Inferior parietal cortex (tissue), 1 donor: ENCODE data around the gene ISM1.

Experiments used
- DNase-seq: peaks from one replicate; pipeline ENCODE4 v3.0.0-alpha.2; 2016; ENCODE audit errors: extremely low spot score

Gene ISM1

GRCh38 chr20:13283869-13284829 lies 63.1 kb downstream of the ISM1 start:
- DNase-seq = no peak

DNA sequence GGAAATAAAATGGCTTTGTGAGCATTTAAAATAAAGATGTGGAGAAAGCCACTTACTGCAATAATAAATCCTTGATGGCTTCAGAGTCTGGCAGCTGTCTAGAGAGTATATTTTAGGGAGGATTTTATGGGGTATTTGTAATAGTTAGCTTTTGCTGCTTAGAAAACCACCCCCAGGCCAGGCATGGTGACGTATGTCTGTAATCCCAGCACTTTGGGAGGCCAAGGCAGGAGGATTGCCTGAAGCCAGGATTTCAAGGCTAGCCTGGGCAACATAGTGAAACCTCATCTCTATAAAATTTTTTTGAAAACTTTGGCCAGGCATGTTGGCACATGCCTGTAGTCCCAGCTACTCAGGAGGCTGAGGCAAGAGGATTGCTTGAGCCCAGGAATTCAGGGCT lies 63.8 kb downstream of the ISM1 start:
- no peak for DNase-seq

- no peak for DNase-seq
Measured at GRCh38 chr20:13285408-13285807, 64.3 kb downstream of the ISM1 start.

DNA sequence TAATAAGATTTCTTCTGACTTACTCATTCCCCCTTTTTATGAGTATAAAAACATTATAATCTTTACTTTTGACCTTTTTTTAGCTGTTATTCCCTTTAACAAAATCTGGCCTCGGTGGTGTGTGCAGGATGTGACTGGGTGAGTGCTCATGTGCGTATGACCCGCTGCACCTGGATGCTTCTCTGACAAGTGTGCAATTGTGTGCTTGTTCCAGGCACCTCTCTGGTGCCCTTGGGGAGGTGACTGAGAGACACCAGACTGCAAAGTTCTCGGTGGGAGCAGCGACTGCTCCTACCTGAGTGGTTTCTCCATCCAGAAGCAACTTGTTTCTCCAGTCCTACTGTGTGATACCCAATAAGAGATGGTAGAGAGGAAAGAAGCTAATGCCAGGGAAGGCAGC lies 65.0 kb downstream of the ISM1 start:
- no peak for DNase-seq

DNA sequence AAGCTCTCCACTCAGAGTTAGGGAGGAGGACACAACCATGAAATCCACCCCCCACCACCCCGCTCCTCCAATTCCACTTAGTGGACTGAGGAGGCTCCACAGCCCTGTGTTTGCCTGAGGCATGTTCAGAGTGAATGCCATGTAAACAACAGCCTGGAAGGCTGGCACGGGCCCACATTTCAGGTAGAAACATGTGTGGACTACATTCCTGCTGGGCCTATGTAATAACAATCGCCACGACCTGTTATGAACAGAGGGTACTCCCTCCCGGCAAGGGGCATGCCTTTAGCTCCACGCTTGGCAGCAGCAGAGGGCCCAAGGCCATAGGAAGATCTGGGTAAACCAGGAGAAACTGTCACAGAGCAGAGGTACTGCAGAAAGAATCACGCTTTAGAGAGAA lies 65.5 kb downstream of the ISM1 start:
- no peak for DNase-seq

- DNase-seq = no peak
Measured at GRCh38 chr20:13288357-13288756, 67.3 kb downstream of the ISM1 start.

GRCh38 chr20:13289031-13289430 lies 68.0 kb downstream of the ISM1 start:
- DNase-seq = no peak

GRCh38 chr20:13290724-13291123 lies 69.7 kb downstream of the ISM1 start:
- DNase-seq = no peak

DNA sequence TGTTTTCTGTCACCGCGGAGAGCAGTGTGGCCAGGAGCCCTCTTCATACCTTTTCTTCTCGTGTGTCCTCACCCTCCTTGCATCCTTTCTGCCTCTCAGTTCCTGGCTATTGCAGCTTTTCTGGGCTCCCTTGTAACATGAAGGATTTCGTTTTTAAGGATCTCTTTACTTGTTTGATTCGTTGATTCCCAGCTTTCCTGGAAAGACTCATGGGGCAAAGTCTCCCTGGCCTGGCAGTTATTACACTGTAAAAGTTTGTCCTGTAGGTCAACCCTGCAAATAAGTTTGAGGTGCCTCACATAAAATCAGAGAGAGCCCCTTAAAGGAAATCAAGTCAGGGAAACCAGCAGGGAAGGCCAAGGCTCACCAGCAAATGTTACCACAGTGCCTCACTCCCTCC lies 70.1 kb downstream of the ISM1 start:
- no peak for DNase-seq

GRCh38 chr20:13292201-13292885 lies 71.3 kb downstream of the ISM1 start:
- no peak for DNase-seq

GRCh38 chr20:13294522-13294921 lies 73.4 kb downstream of the ISM1 start:
- DNase-seq = no peak

DNA sequence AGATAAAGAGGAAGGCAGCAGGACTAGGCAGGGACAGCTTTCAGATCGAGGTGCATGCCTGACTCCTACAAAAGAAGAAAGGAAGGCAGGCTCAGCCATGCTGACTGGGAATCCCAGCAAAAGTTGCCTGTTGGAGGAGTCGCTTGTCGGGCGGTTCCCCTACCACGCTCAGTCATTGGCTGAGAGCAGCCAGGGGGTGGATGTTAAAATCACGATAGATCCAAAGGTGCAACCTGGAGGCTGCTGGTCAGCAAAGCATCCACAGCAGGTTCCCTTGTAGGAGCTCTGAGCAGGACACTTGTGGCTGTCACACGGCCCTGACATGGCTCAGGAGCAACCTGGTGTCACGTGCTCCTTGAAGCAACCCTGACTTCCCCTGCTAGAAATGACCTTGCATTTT lies 74.6 kb downstream of the ISM1 start:
- DNase-seq = no peak

DNA sequence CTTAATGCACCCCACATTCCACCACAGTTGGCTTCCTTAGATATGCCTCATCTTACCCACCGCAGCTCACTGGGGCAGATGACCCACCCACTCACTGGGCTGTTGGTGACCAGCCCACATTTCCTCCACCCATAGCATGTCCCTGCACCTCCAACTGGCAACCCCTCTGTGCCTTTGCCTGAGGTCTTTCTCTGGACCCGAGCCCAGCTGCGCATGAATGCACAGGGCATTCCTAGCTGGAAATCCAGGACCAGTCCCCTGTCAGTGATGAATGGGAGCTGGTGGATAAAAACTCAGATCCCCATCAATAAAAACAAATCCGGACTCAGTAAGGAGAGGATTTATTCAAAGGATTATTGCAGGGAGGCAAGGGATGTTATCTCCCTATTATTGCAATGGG lies 75.0 kb downstream of the ISM1 start:
- no peak for DNase-seq

GRCh38 chr20:13297147-13297899 lies 76.2 kb downstream of the ISM1 start:
- no peak for DNase-seq

DNA sequence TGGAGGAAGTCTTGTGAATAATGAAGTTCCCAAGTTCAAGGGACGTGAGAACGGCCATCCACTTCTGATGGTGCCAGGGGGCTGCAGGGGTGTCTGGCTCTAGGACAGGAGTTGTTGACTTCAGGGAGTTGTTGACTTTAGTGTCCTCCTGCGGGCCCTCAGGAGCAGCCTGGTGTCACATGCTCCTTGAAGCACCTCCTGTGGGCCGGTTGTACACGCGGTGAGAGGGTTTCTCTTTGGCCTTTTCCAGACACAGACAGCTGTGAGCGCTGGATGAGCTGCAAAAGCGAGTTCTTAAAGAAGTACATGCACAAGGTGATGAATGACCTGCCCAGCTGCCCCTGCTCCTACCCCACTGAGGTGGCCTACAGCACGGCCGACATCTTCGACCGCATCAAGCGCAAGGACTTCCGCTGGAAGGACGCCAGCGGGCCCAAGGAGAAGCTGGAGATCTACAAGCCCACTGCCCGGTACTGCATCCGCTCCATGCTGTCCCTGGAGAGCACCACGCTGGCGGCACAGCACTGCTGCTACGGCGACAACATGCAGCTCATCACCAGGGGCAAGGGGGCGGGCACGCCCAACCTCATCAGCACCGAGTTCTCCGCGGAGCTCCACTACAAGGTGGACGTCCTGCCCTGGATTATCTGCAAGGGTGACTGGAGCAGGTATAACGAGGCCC lies 77.8 kb downstream of the ISM1 start:
- no peak for DNase-seq

DNA sequence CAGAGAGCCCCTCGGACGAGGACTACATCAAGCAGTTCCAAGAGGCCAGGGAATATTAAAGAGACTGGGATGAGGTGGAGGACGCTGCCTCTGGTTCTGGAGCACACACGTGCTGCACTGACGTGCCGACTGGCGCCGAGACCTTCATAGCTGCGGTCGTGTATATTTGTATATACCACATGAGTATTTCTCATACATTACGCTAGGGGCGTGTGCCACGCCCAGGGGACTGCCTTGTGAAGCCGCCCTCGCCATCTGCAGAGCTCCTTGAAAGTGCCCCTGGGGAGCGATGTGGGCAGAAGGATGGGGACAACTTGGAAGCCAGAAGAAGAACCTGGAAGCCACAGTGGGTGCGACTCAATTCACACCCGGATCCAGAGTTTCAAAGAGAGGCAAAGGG lies 78.3 kb downstream of the ISM1 start:
- DNase-seq = no peak

- no peak for DNase-seq
Measured at GRCh38 chr20:13301596-13301995, 80.5 kb downstream of the ISM1 start.

DNA sequence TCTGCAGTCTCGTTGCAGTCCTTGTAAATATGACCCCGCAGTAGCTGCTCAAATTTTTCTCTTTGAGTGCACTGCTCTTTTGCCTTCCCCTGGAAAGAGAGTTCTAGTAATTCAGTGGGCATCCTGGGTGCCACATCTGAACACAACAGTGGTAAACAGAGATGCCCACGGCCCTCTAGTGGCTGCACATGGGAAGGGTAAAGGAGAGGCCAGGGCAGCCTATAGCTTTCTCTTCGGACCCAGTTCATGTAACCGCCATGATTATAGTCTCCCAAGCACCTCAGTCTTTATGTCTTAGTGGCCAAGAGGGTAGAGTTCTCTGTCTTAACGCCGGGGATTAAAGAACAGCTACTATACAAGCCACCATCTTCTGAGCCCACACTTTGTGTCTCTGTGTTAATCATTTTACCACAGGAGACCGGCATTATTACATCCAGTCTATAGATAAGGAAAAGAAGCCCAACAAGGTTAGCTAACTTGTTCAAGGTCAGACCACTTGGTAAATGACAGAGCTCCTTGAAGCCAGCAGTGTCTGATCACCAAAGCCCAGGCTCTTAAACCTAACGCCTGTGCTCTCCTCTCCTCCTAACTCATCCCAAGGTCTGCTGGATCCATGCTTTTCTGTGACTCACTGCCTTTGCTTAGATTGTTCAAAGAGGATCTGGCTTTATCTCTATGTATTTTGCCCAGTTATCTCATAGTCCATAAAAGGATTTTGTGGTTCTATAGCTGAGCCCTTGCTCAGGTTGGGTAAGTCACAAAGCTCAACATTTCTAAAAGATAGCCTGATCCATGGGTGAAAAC lies 81.8 kb downstream of the ISM1 start:
- peak; percentile 6 for DNase-seq

- no peak for DNase-seq
Measured at GRCh38 chr20:13305284-13305683, 84.2 kb downstream of the ISM1 start.

DNA sequence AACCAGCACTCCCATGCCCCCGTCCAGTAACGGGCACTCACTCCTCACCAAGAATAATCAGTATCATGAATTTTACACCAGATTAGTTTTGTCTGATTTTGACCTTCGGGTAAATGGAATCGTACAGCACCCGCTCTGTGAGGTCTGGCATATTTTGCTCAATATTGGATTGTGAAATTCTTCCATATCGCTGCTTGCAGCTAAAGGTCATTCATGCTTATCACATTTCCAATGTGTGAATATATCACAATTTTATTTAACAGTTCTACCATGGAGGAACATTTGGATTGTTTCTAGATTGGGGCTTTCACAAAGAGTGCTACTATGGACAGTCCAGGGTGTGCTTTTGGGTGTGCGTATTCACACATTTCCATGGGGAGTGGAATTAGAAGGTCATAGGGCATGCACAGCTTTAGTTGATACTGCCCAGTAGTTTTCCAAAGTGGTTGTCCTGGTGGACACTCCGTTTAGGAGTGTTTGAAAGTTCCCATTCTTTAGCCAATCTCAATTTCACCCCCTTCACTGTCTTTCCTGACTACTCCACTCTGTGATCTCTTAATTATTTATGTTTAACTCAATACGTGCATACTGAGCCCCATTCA lies 86.6 kb downstream of the ISM1 start:
- no peak for DNase-seq

DNA sequence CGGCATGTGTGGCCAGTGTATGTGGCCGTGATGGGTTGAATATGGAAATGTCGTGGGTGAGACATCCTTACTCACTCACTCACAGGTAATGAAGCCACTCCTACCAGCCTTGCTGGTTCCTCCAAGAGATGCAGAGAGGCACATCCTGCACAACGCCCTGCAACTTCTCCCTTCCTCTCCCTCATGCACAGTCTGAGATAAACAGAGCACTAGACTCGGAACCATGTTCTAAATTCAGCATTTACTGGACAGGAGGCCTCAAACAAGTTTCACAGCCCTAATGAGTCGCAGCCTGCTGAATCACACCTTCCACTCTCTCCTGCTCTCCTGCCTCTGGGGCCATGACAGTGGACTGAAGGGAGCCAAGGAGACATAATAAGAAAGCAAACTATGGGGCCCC lies 91.2 kb downstream of the ISM1 start:
- no peak for DNase-seq
